ENCODE data around the gene FAM78A.

- no peak for TF ChIP-seq POLR2A (IDR thresholded peaks at IDR 0.05)
- TF ChIP-seq CTCF (IDR thresholded peaks at IDR 0.05): no peak
- no peak for TF ChIP-seq EP300 (IDR thresholded peaks at IDR 0.05; ENCODE audit: low read depth)
These were observed 24.2 kb downstream of the FAM78A start for GRCh38 chr9:131252120-131252519.

All from transverse colon (tissue), 3 donors.